WTC11 (cell line): ENCODE data around the gene FASTK.

Experiments
- CTCF ChIP-seq: fragments of 200-600 bp; IDR thresholded peaks from 2 replicates; pipeline ENCODE4 v1.8.0; 2022; ENCODE audit warnings: antibody characterized with exemption
- ESRRA ChIP-seq: sonication (generic); formaldehyde crosslinking; IDR thresholded peaks from 2 replicates; pipeline ENCODE4 v1.8.1; 2022; ENCODE audit warnings: mild to moderate bottlenecking, missing genetic modification reagents, borderline replicate concordance
- IRF2 ChIP-seq: sonication (generic); formaldehyde crosslinking; IDR thresholded peaks from 2 replicates; pipeline ENCODE4 v1.8.0; 2022; ENCODE audit warnings: low read depth, missing genetic modification reagents, borderline replicate concordance
- PREB ChIP-seq: sonication (generic); formaldehyde crosslinking; IDR thresholded peaks from 2 replicates; pipeline ENCODE4 v1.8.1; 2022; ENCODE audit warnings: mild to moderate bottlenecking, missing genetic modification reagents, moderate library complexity, borderline replicate concordance
- STAT6 ChIP-seq: sonication (generic); formaldehyde crosslinking; conservative IDR thresholded peaks from 2 replicates; pipeline ENCODE4 v1.8.1; 2023; ENCODE audit warnings: mild to moderate bottlenecking, low read depth, missing genetic modification reagents, moderate library complexity

GRCh38 chr7:151123158-151123821 is 42.7 kb upstream of the FASTK start:
- TF ChIP-seq CTCF: no peak
- no peak for TF ChIP-seq IRF2 (CRISPR knock-in tag)
- TF ChIP-seq ESRRA (CRISPR knock-in tag): no peak
- no peak for TF ChIP-seq PREB (CRISPR knock-in tag)
- TF ChIP-seq STAT6 (CRISPR knock-in tag): no peak
